SK-N-SH treated with all-trans-retinoic acid at 6 μM for 48 hours (cell line): ENCODE data around the gene EDN1.

Experiments
- ATAC-seq: fragments of 200-7000 bp; cut with Tn5 transposase; 3 replicates; pipeline ENCODE4 v1.9.1; 2020; ENCODE audit warnings: mild to moderate bottlenecking, moderate library complexity
- BACH2 ChIP-seq: fragments of 250-450 bp; sonication (Bioruptor Pico); IDR thresholded peaks from 2 replicates; pipeline ENCODE4 v1.9.0; 2021; ENCODE audit warnings: mild to moderate bottlenecking, borderline replicate concordance
- CSDC2 ChIP-seq: fragments of 250-450 bp; sonication (Bioruptor Pico); IDR thresholded peaks from 2 replicates; pipeline ENCODE4 v1.5.0; 2020; ENCODE audit warnings: mild to moderate bottlenecking, moderate library complexity
- ESRRG ChIP-seq: fragments of 250-450 bp; sonication (Bioruptor Pico); IDR thresholded peaks from 2 replicates; pipeline ENCODE4 v1.6.1; 2021; ENCODE audit warnings: mild to moderate bottlenecking
- GLIS3 ChIP-seq: fragments of 250-450 bp; sonication (Bioruptor Pico); IDR thresholded peaks from 2 replicates; pipeline ENCODE4 v1.5.0; 2020; ENCODE audit warnings: mild to moderate bottlenecking, moderate library complexity
- ISL1 ChIP-seq: fragments of 250-450 bp; sonication (Bioruptor Pico); IDR thresholded peaks from 2 replicates; pipeline ENCODE4 v2.1.2; 2022; ENCODE audit warnings: mild to moderate bottlenecking, moderate library complexity
- OSR1 ChIP-seq: fragments of 250-450 bp; sonication (Bioruptor Pico); IDR thresholded peaks from 2 replicates; pipeline ENCODE4 v1.8.0; 2022; ENCODE audit warnings: moderate library complexity, mild to moderate bottlenecking, inconsistent platforms
- PPARA ChIP-seq: fragments of 250-450 bp; sonication (Bioruptor Pico); IDR thresholded peaks from 2 replicates; pipeline ENCODE4 v1.5.0; 2020; ENCODE audit warnings: mild to moderate bottlenecking, borderline replicate concordance
- RARB ChIP-seq: fragments of 250-450 bp; sonication (Bioruptor Pico); IDR thresholded peaks from 2 replicates; pipeline ENCODE4 v1.8.0; 2021; ENCODE audit warnings: mild to moderate bottlenecking, moderate library complexity
- SNAI2 ChIP-seq: fragments of 250-450 bp; sonication (Bioruptor Pico); IDR thresholded peaks from 2 replicates; pipeline ENCODE4 v1.5.0; 2020; ENCODE audit warnings: mild to moderate bottlenecking, moderate library complexity
- TCF4 ChIP-seq: fragments of 250-450 bp; sonication (Bioruptor Pico); IDR thresholded peaks from 2 replicates; pipeline ENCODE4 v1.8.0; 2021; ENCODE audit warnings: mild to moderate bottlenecking, moderate library complexity, borderline replicate concordance
- TOX ChIP-seq: fragments of 250-450 bp; sonication (Bioruptor Pico); IDR thresholded peaks from 2 replicates; pipeline ENCODE4 v1.8.0; 2021; ENCODE audit warnings: mild to moderate bottlenecking, moderate library complexity, borderline replicate concordance
- ZC3H10 ChIP-seq: fragments of 250-450 bp; sonication (Bioruptor Pico); IDR thresholded peaks from 2 replicates; pipeline ENCODE4 v1.5.1; 2021; ENCODE audit warnings: mild to moderate bottlenecking, moderate library complexity
- ZFP3 ChIP-seq: fragments of 250-450 bp; sonication (Bioruptor Pico); IDR thresholded peaks from 2 replicates; pipeline ENCODE4 v1.5.0; 2020; ENCODE audit warnings: mild to moderate bottlenecking, moderate library complexity
- ZFP30 ChIP-seq: fragments of 450-650 bp; formaldehyde crosslinking; IDR thresholded peaks from 2 replicates; pipeline ENCODE4 v1.5.0; 2022; ENCODE audit warnings: mild to moderate bottlenecking, moderate library complexity
- ZNF565 ChIP-seq: fragments of 450-650 bp; formaldehyde crosslinking; conservative IDR thresholded peaks from 2 replicates; pipeline ENCODE4 v1.5.0; 2020; ENCODE audit warnings: low read depth, mild to moderate bottlenecking, moderate library complexity
- ZNF70 ChIP-seq: fragments of 450-650 bp; formaldehyde crosslinking; IDR thresholded peaks from 2 replicates; pipeline ENCODE4 v1.5.0; 2020; ENCODE audit warnings: mild to moderate bottlenecking, moderate library complexity
- ZNF8 ChIP-seq: fragments of 450-650 bp; formaldehyde crosslinking; IDR thresholded peaks from 2 replicates; pipeline ENCODE4 v1.5.0; 2020; ENCODE audit warnings: mild to moderate bottlenecking, moderate library complexity
- TF ChIP-seq, protein P1 (sequence below): fragments of 250-450 bp; sonication (Bioruptor Pico); IDR thresholded peaks from 2 replicates; pipeline ENCODE4 v1.8.0; 2020; ENCODE audit warnings: mild to moderate bottlenecking, moderate library complexity, borderline replicate concordance
- TF ChIP-seq, protein P2 (sequence below): fragments of 250-450 bp; sonication (Bioruptor Pico); IDR thresholded peaks from 2 replicates; pipeline ENCODE4 v1.8.0; 2021; ENCODE audit warnings: low read depth, mild to moderate bottlenecking, moderate library complexity, borderline replicate concordance
- TF ChIP-seq, protein P3 (sequence below): fragments of 250-450 bp; sonication (Bioruptor Pico); IDR thresholded peaks from 2 replicates; pipeline ENCODE4 v1.5.1; 2020; ENCODE audit warnings: low read depth, mild to moderate bottlenecking, moderate library complexity
- TF ChIP-seq, protein P4 (sequence below): fragments of 250-450 bp; sonication (Bioruptor Pico); IDR thresholded peaks from 2 replicates; pipeline ENCODE4 v1.5.0; 2020; ENCODE audit warnings: mild to moderate bottlenecking, moderate library complexity

Gene EDN1

DNA sequence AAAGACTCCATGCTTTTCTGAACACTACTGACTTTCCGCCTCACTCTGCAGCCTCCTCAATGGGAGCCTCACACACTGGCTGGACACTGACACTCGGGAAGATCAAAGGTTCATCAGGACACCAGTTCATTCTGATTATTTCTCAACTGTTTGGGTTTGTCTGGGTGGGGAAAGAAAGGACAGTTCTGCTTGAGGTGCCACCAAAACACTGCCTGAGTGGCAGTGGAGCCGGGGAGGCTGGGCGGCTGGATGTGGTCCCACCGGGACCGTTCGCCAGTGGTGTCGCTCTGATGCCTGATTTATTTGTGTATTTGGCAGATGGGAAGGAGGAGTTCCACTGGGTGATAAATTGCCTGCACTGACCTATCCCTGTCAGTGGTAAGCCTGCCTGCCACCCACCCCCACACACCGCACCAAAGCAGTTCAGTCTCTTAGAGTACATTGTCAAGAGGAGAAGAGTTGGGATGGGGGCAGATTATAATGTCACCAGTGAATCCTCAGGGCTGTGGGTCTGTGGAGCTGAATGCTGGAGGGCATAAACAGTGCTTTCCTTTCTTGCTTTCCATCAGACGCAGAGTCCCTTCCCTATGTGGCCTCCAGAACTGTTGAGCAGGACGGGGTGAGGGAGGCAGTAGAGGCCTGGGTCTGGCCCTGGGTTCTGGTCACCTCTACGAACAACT, 49.8 kb downstream of the EDN1 start:
- TF ChIP-seq ZFP3 (CRISPR knock-in tag): no peak
- no peak for TF ChIP-seq CSDC2 (CRISPR knock-in tag)
- TF ChIP-seq, protein P1, sequence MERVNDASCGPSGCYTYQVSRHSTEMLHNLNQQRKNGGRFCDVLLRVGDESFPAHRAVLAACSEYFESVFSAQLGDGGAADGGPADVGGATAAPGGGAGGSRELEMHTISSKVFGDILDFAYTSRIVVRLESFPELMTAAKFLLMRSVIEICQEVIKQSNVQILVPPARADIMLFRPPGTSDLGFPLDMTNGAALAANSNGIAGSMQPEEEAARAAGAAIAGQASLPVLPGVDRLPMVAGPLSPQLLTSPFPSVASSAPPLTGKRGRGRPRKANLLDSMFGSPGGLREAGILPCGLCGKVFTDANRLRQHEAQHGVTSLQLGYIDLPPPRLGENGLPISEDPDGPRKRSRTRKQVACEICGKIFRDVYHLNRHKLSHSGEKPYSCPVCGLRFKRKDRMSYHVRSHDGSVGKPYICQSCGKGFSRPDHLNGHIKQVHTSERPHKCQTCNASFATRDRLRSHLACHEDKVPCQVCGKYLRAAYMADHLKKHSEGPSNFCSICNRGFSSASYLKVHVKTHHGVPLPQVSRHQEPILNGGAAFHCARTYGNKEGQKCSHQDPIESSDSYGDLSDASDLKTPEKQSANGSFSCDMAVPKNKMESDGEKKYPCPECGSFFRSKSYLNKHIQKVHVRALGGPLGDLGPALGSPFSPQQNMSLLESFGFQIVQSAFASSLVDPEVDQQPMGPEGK: no peak
- no peak for TF ChIP-seq RARB (CRISPR knock-in tag)
- TF ChIP-seq TCF4 (CRISPR knock-in tag): no peak
- TF ChIP-seq, protein P2, sequence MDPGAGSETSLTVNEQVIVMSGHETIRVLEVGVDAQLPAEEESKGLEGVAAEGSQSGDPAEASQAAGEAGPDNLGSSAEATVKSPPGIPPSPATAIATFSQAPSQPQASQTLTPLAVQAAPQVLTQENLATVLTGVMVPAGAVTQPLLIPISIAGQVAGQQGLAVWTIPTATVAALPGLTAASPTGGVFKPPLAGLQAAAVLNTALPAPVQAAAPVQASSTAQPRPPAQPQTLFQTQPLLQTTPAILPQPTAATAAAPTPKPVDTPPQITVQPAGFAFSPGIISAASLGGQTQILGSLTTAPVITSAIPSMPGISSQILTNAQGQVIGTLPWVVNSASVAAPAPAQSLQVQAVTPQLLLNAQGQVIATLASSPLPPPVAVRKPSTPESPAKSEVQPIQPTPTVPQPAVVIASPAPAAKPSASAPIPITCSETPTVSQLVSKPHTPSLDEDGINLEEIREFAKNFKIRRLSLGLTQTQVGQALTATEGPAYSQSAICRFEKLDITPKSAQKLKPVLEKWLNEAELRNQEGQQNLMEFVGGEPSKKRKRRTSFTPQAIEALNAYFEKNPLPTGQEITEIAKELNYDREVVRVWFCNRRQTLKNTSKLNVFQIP (CRISPR knock-in tag): no peak
- no peak for TF ChIP-seq ZFP30 (CRISPR knock-in tag)
- no peak for TF ChIP-seq ESRRG (CRISPR knock-in tag)
- TF ChIP-seq SNAI2 (CRISPR knock-in tag): no peak
- TF ChIP-seq ZNF70 (CRISPR knock-in tag): no peak
- no peak for TF ChIP-seq OSR1 (CRISPR knock-in tag)
- TF ChIP-seq, protein P3, sequence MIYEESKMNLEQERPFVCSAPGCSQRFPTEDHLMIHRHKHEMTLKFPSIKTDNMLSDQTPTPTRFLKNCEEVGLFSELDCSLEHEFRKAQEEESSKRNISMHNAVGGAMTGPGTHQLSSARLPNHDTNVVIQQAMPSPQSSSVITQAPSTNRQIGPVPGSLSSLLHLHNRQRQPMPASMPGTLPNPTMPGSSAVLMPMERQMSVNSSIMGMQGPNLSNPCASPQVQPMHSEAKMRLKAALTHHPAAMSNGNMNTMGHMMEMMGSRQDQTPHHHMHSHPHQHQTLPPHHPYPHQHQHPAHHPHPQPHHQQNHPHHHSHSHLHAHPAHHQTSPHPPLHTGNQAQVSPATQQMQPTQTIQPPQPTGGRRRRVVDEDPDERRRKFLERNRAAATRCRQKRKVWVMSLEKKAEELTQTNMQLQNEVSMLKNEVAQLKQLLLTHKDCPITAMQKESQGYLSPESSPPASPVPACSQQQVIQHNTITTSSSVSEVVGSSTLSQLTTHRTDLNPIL: no peak
- no peak for TF ChIP-seq GLIS3
- no peak for TF ChIP-seq ZC3H10 (CRISPR knock-in tag)
- ATAC-seq: no peak

DNA sequence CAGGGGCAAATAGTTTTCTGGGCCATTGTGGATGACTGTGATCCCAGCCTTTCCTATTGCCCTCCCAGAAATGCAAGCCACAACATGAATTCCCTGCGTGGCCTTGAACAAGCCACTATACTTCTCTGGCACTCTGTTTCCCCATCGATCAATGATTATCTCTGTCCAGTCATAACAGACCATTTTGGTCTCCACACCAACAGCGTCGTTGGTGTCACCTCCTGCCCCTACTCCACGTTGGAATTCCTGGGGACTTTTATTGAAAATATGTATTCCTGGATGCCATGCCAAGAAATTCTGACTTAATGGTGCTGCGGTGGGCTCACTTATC, 50.3 kb downstream of the EDN1 start:
- no peak for ATAC-seq
- no peak for TF ChIP-seq ZFP3 (CRISPR knock-in tag)
- no peak for TF ChIP-seq ISL1 (CRISPR knock-in tag)
- TF ChIP-seq OSR1 (CRISPR knock-in tag): no peak
- no peak for TF ChIP-seq RARB (CRISPR knock-in tag)
- TF ChIP-seq PPARA (CRISPR knock-in tag): no peak

DNA sequence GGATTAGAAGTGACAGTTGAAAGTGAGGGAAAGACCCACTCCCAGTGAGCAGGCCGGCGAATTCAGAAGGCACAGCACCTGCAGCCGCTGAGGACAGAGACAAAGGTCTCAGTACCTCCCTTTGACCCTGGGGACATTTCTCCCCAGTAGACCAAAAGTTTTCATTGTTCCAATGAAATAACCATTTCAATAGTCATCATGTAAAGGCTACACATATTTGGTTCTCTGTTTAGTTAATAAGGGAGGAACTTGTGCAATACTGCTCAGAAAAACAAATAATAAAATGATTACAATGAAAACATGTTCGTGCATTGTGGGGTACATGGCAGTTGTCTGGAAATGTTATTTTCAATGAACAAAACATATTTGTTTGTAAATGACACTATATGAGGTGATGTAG, 52.5 kb downstream of the EDN1 start:
- TF ChIP-seq TCF4 (CRISPR knock-in tag) (no peak), TOX (CRISPR knock-in tag) (no peak), SNAI2 (CRISPR knock-in tag) (no peak), ISL1 (CRISPR knock-in tag) (no peak), ZFP30 (CRISPR knock-in tag) (no peak)
- TF ChIP-seq, protein P1: no peak
- TF ChIP-seq, protein P3: no peak
- ATAC-seq: no peak

DNA sequence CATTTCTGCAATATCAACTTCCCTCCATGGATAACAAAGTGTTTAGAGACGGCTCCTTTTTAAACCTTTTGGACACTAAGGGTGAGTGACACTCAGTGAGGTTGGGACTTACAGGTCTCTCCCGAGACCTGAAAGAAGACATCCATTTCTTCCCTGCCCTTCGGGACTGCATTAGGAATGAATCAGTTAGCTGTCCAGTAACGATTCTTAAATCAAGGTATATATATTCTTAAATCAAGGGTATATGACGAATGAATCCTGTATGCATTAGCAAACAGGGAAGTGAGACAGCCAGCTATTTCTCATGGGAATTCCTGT, 52.9 kb downstream of the EDN1 start:
- no peak for ATAC-seq
- TF ChIP-seq ZNF8 (CRISPR knock-in tag) (no peak), PPARA (CRISPR knock-in tag) (no peak), RARB (CRISPR knock-in tag) (no peak), TCF4 (CRISPR knock-in tag) (no peak), ZFP30 (CRISPR knock-in tag) (no peak), ISL1 (CRISPR knock-in tag) (no peak), SNAI2 (CRISPR knock-in tag) (no peak), ZNF565 (CRISPR knock-in tag) (no peak), CSDC2 (CRISPR knock-in tag) (no peak), GLIS3 (no peak), ZC3H10 (CRISPR knock-in tag) (no peak), OSR1 (CRISPR knock-in tag) (no peak), BACH2 (no peak)
- TF ChIP-seq, protein P3: no peak
- TF ChIP-seq, protein P4, sequence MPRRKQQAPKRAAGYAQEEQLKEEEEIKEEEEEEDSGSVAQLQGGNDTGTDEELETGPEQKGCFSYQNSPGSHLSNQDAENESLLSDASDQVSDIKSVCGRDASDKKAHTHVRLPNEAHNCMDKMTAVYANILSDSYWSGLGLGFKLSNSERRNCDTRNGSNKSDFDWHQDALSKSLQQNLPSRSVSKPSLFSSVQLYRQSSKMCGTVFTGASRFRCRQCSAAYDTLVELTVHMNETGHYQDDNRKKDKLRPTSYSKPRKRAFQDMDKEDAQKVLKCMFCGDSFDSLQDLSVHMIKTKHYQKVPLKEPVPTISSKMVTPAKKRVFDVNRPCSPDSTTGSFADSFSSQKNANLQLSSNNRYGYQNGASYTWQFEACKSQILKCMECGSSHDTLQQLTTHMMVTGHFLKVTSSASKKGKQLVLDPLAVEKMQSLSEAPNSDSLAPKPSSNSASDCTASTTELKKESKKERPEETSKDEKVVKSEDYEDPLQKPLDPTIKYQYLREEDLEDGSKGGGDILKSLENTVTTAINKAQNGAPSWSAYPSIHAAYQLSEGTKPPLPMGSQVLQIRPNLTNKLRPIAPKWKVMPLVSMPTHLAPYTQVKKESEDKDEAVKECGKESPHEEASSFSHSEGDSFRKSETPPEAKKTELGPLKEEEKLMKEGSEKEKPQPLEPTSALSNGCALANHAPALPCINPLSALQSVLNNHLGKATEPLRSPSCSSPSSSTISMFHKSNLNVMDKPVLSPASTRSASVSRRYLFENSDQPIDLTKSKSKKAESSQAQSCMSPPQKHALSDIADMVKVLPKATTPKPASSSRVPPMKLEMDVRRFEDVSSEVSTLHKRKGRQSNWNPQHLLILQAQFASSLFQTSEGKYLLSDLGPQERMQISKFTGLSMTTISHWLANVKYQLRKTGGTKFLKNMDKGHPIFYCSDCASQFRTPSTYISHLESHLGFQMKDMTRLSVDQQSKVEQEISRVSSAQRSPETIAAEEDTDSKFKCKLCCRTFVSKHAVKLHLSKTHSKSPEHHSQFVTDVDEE: no peak
- TF ChIP-seq, protein P2 (CRISPR knock-in tag): no peak
